HepG2 (cell line): ENCODE results near the gene TPM1. TPM values are rescaled to one million over a fixed set of nuclear protein-coding genes. Genes with fewer than 3 reads are reported as not detected.

Experiments used
- ARNT ChIP-seq: fragments of 450-650 bp; IDR thresholded peaks from 2 replicates; pipeline ENCODE4 v1.6.1; 2017
- CHD4 ChIP-seq: fragments of 200-600 bp; sonication (generic); IDR thresholded peaks from 2 replicates; pipeline ENCODE4 v1.7.0; 2017; ENCODE audit warnings: mild to moderate bottlenecking, low read length, borderline replicate concordance
- JUND ChIP-seq: sonication (generic); formaldehyde crosslinking; IDR thresholded peaks from 2 replicates; pipeline ENCODE4 v1.8.0; 2022; ENCODE audit warnings: mild to moderate bottlenecking, missing genetic modification reagents
- SALL1 ChIP-seq: sonication (generic); formaldehyde crosslinking; IDR thresholded peaks from 2 replicates; pipeline ENCODE4 v1.8.0; 2022; ENCODE audit warnings: mild to moderate bottlenecking, missing genetic modification reagents
- SMYD3 ChIP-seq: sonication (generic); formaldehyde crosslinking; IDR thresholded peaks from 2 replicates; pipeline ENCODE4 v1.8.1; 2023; ENCODE audit warnings: mild to moderate bottlenecking, missing genetic modification reagents
- SOX6 ChIP-seq, 2 experiments: fragments of 450-650 bp in 1 of 2; sonication (generic) in 1 of 2; formaldehyde crosslinking in 1 of 2; IDR thresholded peaks; 2 replicates each; pipeline versions ENCODE4 v1.4.0 to v1.6.1; 2017 to 2020; ENCODE audit warnings: antibody characterized with exemption in 1 of 2, mild to moderate bottlenecking in 1 of 2, missing genetic modification reagents in 1 of 2
- TCF7L2 ChIP-seq: IDR thresholded peaks from 2 replicates; pipeline ENCODE4 v1.6.1; 2011; ENCODE audit warnings: mild to moderate bottlenecking, low read depth, low read length, moderate library complexity
- ZSCAN31 ChIP-seq: sonication (generic); formaldehyde crosslinking; IDR thresholded peaks from 2 replicates; pipeline ENCODE4 v1.5.0; 2020; ENCODE audit warnings: low read depth, mild to moderate bottlenecking, missing genetic modification reagents
- polyA plus RNA-seq, 8 experiments: library from polyadenylated mRNA; depleted of rRNA in 3 of 8; stranded (reverse) in 7 of 8; unstranded in 1 of 8; fragments of >200 nt; fragmentation: Illumina TruSeq in 4 of 8; extraction: Trizol in 4 of 8; gene quantifications; 2 replicates each; pipeline versions ENCODE4 v1.2.1 to v1.2.3, GENCODE V29; 2011 to 2016; ENCODE audit warnings: low read depth in 4 of 8, missing spikeins in 1 of 8, mixed read lengths in 1 of 8; ENCODE audit not compliant: insufficient read depth in 1 of 8
- total RNA-seq, 5 experiments: library from RNA; depleted of rRNA; stranded (reverse); fragments of >200 nt; fragmentation: Illumina TruSeq; extraction: Trizol; gene quantifications; 2 replicates each; pipeline ENCODE4 v1.2.3, GENCODE V29; 2016; ENCODE audit warnings: low read depth in 1 of 5
- TF ChIP-seq, protein P1 (sequence below), 2 experiments: sonication (generic) in 1 of 2; formaldehyde crosslinking in 1 of 2; IDR thresholded peaks; 2 replicates each; pipeline versions ENCODE4 v1.4.0 to v1.6.1; 2016 to 2020; ENCODE audit warnings: borderline replicate concordance in 1 of 2, low read depth in 1 of 2, mild to moderate bottlenecking in 1 of 2, missing genetic modification reagents in 1 of 2
- TF ChIP-seq, protein P2 (sequence below): fragments of 450-650 bp; IDR thresholded peaks from 2 replicates; pipeline ENCODE4 v1.6.1; 2017; ENCODE audit warnings: mild to moderate bottlenecking
- TF ChIP-seq, protein P3 (sequence below): sonication (generic); formaldehyde crosslinking; IDR thresholded peaks from 2 replicates; pipeline ENCODE4 v1.4.0; 2020; ENCODE audit warnings: missing genetic modification reagents
- TF ChIP-seq, protein P4 (sequence below): IDR thresholded peaks from 2 replicates; pipeline ENCODE4 v1.6.1; 2016; ENCODE audit warnings: missing compliant biosample characterization, missing genetic modification reagents, borderline replicate concordance
- TF ChIP-seq, protein P5 (sequence below): sonication (generic); formaldehyde crosslinking; IDR thresholded peaks from 2 replicates; pipeline ENCODE4 v1.4.0; 2020; ENCODE audit warnings: missing genetic modification reagents; ENCODE audit errors: not compliant biosample characterization
- TF ChIP-seq, protein P6 (sequence below): sonication (generic); formaldehyde crosslinking; conservative IDR thresholded peaks from 2 replicates; pipeline ENCODE4 v1.4.0; 2020; ENCODE audit warnings: missing genetic modification reagents

Gene TPM1
- total and polyA plus RNA-seq, 2 of the 13 experiments (the other 11 are each of a cell fraction or from before 2014, with no cell fraction given) = 98.9 to 109 TPM

DNA sequence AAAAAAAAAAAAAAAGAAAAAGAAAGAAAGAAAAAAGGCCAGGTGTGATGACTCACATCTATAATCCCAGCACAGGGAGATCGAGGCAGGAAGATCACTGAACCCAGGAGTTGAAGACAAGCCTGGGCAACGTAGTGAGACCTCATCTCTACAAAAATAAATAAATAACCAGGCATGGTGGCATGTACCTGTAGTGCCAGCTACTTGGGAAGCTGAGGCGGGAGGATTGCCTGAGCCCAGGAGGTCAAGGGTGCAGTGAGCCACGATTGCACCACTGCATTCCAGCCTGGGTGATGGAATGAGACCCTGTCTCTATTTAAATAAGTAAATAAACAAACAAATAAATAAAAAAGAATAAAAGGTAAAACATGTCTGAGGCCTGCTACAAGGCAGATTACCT is 39.8 kb downstream of the TPM1 start (continued):
- TF ChIP-seq, protein P1, sequence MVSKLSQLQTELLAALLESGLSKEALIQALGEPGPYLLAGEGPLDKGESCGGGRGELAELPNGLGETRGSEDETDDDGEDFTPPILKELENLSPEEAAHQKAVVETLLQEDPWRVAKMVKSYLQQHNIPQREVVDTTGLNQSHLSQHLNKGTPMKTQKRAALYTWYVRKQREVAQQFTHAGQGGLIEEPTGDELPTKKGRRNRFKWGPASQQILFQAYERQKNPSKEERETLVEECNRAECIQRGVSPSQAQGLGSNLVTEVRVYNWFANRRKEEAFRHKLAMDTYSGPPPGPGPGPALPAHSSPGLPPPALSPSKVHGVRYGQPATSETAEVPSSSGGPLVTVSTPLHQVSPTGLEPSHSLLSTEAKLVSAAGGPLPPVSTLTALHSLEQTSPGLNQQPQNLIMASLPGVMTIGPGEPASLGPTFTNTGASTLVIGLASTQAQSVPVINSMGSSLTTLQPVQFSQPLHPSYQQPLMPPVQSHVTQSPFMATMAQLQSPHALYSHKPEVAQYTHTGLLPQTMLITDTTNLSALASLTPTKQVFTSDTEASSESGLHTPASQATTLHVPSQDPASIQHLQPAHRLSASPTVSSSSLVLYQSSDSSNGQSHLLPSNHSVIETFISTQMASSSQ (IDR thresholded peaks at IDR 0.05; ENCODE audit: low read depth) = no peak
- TF ChIP-seq, protein P1 (CRISPR knock-in tag; IDR thresholded peaks at IDR 0.05; ENCODE audit: borderline replicate concordance) = peak; percentile 29; the same call in 1 of the 2 replicates
- TF ChIP-seq ARNT (no peak), ZSCAN31 (CRISPR knock-in tag) (no peak), SALL1 (peak; percentile 16; the same call in 1 of the 2 replicates), CHD4 (no peak), TCF7L2 (no peak), JUND (CRISPR knock-in tag) (no peak), SMYD3 (CRISPR knock-in tag) (no peak), SOX6 (IDR thresholded peaks at IDR 0.05) (no peak), SOX6 (CRISPR knock-in tag; IDR thresholded peaks at IDR 0.05) (peak; percentile 24; the same call in 1 of the 2 replicates)
- TF ChIP-seq, protein P2, sequence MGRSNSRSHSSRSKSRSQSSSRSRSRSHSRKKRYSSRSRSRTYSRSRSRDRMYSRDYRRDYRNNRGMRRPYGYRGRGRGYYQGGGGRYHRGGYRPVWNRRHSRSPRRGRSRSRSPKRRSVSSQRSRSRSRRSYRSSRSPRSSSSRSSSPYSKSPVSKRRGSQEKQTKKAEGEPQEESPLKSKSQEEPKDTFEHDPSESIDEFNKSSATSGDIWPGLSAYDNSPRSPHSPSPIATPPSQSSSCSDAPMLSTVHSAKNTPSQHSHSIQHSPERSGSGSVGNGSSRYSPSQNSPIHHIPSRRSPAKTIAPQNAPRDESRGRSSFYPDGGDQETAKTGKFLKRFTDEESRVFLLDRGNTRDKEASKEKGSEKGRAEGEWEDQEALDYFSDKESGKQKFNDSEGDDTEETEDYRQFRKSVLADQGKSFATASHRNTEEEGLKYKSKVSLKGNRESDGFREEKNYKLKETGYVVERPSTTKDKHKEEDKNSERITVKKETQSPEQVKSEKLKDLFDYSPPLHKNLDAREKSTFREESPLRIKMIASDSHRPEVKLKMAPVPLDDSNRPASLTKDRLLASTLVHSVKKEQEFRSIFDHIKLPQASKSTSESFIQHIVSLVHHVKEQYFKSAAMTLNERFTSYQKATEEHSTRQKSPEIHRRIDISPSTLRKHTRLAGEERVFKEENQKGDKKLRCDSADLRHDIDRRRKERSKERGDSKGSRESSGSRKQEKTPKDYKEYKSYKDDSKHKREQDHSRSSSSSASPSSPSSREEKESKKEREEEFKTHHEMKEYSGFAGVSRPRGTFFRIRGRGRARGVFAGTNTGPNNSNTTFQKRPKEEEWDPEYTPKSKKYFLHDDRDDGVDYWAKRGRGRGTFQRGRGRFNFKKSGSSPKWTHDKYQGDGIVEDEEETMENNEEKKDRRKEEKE = no peak
- TF ChIP-seq, protein P3, sequence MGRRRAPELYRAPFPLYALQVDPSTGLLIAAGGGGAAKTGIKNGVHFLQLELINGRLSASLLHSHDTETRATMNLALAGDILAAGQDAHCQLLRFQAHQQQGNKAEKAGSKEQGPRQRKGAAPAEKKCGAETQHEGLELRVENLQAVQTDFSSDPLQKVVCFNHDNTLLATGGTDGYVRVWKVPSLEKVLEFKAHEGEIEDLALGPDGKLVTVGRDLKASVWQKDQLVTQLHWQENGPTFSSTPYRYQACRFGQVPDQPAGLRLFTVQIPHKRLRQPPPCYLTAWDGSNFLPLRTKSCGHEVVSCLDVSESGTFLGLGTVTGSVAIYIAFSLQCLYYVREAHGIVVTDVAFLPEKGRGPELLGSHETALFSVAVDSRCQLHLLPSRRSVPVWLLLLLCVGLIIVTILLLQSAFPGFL (CRISPR knock-in tag) = no peak
- TF ChIP-seq, protein P4, sequence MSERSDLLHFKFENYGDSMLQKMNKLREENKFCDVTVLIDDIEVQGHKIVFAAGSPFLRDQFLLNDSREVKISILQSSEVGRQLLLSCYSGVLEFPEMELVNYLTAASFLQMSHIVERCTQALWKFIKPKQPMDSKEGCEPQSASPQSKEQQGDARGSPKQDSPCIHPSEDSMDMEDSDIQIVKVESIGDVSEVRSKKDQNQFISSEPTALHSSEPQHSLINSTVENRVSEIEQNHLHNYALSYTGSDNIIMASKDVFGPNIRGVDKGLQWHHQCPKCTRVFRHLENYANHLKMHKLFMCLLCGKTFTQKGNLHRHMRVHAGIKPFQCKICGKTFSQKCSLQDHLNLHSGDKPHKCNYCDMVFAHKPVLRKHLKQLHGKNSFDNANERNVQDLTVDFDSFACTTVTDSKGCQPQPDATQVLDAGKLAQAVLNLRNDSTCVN (CRISPR knock-in tag) = no peak
- TF ChIP-seq, protein P5, sequence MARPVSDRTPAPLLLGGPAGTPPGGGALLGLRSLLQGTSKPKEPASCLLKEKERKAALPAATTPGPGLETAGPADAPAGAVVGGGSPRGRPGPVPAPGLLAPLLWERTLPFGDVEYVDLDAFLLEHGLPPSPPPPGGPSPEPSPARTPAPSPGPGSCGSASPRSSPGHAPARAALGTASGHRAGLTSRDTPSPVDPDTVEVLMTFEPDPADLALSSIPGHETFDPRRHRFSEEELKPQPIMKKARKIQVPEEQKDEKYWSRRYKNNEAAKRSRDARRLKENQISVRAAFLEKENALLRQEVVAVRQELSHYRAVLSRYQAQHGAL = no peak
- TF ChIP-seq, protein P6, sequence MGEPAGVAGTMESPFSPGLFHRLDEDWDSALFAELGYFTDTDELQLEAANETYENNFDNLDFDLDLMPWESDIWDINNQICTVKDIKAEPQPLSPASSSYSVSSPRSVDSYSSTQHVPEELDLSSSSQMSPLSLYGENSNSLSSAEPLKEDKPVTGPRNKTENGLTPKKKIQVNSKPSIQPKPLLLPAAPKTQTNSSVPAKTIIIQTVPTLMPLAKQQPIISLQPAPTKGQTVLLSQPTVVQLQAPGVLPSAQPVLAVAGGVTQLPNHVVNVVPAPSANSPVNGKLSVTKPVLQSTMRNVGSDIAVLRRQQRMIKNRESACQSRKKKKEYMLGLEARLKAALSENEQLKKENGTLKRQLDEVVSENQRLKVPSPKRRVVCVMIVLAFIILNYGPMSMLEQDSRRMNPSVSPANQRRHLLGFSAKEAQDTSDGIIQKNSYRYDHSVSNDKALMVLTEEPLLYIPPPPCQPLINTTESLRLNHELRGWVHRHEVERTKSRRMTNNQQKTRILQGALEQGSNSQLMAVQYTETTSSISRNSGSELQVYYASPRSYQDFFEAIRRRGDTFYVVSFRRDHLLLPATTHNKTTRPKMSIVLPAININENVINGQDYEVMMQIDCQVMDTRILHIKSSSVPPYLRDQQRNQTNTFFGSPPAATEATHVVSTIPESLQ (CRISPR knock-in tag) = no peak
